Dermis blood vessel endothelial cell (primary cell): Measurements from ENCODE around the gene NR1H2. TPM values are rescaled to one million over a fixed set of nuclear protein-coding genes. Genes with fewer than 3 reads are reported as not detected.
A peak's percentile ranks its signal among the peaks of the same experiment; 100 is the strongest.
"Not testable (repeated sequence)": the region's sequence is repeated elsewhere in the genome, so short reads cannot be mapped to it uniquely, and the experiment has no call there.

Source experiments
- DNase-seq: peaks from one replicate; pipeline ENCODE4 v3.0.0; 2010
- total RNA-seq: library from RNA; depleted of rRNA; stranded (reverse); fragments of >200 nt; gene quantifications from 2 replicates; pipeline ENCODE4 v1.2.3, GENCODE V29; 2014

NR1H2 gene
- total RNA-seq, 1 donor from 2014 or later = 83.6 TPM

- DNase-seq = no peak
Observed at GRCh38 chr19:50378863-50379236, 2.6 kb downstream of the NR1H2 start.

DNA sequence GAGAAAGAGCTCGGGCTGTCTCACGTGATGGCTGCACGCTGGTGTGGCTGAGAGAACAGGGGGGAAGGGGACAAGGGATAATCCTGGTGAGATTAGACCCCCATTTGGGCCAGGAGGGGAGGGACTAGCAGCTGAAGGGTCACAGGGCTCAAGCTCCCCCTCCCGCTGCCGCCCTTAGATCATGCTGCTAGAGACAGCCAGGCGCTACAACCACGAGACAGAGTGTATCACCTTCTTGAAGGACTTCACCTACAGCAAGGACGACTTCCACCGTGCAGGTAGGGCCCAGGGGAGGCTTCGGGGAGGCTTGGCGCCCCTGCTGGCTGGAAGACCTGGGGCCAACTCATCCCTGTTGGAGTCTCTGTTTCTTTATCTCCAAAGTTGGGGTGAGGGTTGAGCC is 3.3 kb downstream of the NR1H2 start:
- DNase-seq = no peak

GRCh38 chr19:50380137-50380536 is 3.9 kb downstream of the NR1H2 start:
- no peak for DNase-seq

- no peak for DNase-seq
Observed at GRCh38 chr19:50380751-50381151, 4.5 kb downstream of the NR1H2 start.

DNA sequence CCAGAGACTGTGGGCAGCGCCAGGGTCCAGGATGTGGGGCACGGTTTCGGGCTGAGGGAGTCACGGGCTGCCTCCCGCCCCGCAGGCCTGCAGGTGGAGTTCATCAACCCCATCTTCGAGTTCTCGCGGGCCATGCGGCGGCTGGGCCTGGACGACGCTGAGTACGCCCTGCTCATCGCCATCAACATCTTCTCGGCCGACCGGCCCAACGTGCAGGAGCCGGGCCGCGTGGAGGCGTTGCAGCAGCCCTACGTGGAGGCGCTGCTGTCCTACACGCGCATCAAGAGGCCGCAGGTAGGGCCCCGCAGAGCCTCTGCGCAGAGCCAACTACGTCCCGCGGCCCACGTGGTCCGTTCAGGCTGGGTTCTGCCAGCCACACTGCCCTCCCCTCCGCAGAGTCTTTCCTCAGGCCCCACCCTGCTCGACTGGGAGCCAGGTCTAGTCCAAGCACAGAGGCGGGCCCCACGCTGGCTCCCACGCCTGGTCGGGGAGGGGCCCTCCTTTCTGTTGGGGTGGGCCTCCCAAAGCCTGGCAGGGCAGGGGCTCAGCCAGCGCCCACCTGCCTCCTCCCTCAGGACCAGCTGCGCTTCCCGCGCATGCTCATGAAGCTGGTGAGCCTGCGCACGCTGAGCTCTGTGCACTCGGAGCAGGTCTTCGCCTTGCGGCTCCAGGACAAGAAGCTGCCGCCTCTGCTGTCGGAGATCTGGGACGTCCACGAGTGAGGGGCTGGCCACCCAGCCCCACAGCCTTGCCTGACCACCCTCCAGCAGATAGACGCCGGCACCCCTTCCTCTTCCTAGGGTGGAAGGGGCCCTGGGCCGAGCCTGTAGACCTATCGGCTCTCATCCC is 5.8 kb downstream of the NR1H2 start:
- no peak for DNase-seq

- no peak for DNase-seq
Observed at GRCh38 chr19:50383001-50383851, 7.0 kb downstream of the NR1H2 start.

DNA sequence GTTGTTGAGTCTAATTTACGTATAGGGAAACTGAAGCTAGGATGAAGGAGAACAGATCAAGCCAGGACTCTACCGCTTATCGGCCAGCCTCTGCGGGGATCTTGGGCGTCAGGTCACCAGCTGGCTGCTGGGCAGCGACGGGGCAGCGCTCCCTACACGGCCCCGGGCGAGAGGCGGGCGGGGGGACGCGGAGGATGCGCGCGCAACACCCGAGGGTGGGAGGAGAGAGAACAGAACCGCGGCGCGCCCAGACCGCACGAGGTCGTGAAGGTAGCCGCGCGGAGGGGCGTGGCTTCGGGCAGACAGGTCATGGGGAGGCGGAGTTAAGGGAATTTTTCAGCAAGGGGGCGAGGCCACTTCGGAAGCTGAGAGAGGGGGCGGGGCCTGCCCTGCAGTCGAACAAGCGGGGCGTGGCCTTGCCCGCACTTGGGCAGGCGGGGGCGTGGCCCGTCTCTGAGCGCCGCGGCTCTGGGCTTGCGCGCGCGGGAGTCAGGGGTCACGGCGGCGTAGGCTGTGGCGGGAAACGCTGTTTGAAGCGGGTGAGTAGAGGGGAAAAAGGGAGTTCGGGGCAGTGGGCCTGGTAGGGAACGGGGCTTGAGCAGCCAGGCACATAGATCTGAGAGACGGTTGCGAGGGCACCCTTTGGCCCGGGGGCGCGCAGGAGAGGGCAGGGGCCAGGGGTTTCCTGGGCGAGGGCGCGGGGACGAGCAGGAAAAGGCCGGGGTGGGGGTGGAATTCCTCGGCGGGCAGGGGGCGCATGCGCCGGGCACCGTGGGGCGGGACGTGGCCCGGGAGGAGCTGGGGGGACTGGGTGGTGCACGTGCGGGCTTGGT is 7.8 kb downstream of the NR1H2 start, which contains the start of gene POLD1:
POLD1 (plus strand) TSS at position 496 of the 833 bp plus-strand sequence. CDS start 14,505 bp downstream, outside the sequence.
- DNase-seq = peak; percentile 99

DNA sequence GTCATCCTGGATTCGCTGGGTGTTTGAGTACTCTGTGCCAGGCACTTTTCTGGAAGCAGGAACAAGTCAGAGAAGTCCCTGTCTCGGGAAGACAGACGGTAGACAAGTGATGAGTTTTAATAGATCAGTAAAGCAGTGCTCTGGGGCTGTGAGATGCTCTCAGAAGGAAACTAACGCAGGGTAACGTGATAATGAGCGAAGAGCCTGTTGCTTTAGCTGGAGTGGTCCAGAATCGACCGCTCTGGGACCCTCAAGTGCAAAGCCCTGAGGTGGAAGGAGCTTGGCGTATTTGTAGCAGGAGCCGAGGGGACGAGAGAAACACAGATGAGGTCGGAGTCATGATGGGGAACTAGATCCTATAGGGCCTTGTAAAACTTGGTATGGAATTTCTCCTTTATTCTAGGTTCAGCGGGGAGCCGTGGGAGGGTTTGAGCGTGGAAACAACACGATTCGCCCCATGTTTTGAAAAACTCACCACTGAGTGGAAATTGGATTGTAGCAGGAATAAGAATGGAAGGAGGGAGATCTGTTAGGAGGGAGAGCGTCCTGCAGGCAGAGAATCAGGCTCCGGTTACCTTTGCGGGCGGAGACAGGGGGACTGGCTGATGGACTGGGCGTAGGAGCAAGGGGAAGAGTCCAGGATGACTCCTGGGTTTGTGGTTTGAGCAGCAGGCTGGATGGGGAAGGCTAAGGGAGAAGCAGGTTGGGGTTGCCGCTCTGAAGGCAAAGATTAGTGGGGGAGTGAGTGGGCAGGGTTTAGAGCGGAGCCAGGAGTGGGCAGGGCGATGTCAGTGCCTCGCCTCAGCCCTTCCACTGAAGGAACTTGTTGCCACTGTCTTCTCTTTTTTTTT is 8.7 kb downstream of the NR1H2 start:
- no peak for DNase-seq

DNA sequence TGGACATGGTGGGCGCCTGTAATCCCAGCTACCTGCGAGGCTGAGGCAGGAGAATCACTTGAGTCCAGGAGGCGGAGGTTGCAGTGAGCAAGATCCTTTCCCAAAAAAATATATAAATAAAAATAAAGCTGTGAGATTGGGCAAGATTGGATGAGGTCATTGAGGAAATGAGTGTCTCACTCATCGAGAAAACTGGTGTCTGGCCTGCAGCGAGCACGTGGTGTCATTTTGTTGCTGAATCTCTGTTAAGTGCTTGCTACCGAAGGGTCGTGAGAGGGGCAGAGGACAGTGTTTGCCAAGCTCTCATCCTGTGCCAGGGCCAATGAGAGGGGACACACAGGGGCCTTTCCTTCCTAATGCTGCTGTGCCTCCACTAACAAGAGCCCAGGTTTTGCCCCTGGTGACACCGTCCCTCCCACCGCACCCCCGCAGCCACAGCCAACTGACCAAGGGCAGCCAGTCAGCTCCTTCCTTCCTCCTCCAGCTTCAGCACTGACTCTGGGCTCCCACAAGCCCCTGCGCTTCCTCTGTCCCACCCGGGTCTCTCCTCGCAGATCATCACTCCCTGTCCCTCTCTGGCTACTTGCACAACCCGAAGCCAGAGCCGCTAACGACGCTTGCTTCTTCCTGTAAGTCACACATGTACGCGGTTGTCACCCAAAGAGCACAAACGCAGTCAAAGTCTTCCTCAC is 11.1 kb downstream of the NR1H2 start:
- peak; percentile 44 for DNase-seq

DNA sequence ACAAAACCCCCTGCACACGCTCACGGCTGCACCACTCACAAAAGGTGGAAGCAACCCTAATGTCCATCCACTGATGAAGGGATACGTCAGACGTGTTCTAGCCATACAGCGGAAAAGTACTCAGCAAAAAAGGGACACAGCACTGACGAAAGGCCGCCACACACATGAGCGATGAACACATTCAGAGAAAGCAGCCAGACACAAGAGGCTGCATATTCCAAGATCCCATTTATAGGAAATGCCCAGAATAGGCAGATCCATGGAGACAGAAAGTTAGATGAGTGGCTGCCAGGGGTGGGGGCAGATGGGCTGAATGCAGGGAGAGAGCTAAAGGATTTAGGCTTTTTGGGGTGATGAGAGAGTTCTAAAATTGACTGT is 11.6 kb downstream of the NR1H2 start:
- DNase-seq = no peak

GRCh38 chr19:50390295-50390694 is 14.0 kb downstream of the NR1H2 start:
- not testable (repeated sequence) for DNase-seq

- DNase-seq = not testable (repeated sequence)
Observed at GRCh38 chr19:50390952-50391351, 14.7 kb downstream of the NR1H2 start.

DNA sequence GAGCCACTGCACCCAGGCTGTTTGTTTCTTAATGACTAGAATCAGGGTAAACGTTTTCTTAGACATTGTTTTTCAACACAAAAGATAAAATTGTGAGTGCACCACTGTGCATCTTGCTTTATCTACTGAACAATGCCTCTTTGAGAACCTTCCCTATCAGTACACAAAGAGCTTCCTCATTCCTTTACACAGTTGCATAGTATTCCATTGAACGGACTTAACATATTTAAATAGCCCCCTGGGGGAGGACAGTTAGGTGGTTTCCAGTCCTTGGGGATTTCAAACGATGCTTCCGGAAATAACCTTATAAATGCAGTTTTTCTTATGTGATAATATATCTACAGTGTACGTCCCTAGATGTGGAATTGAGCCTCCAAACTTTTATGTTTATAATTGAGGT is 16.5 kb downstream of the NR1H2 start:
- no peak for DNase-seq

- DNase-seq = no peak
Observed at GRCh38 chr19:50393589-50393988, 17.3 kb downstream of the NR1H2 start.

GRCh38 chr19:50394017-50394416 is 17.8 kb downstream of the NR1H2 start:
- no peak for DNase-seq

DNA sequence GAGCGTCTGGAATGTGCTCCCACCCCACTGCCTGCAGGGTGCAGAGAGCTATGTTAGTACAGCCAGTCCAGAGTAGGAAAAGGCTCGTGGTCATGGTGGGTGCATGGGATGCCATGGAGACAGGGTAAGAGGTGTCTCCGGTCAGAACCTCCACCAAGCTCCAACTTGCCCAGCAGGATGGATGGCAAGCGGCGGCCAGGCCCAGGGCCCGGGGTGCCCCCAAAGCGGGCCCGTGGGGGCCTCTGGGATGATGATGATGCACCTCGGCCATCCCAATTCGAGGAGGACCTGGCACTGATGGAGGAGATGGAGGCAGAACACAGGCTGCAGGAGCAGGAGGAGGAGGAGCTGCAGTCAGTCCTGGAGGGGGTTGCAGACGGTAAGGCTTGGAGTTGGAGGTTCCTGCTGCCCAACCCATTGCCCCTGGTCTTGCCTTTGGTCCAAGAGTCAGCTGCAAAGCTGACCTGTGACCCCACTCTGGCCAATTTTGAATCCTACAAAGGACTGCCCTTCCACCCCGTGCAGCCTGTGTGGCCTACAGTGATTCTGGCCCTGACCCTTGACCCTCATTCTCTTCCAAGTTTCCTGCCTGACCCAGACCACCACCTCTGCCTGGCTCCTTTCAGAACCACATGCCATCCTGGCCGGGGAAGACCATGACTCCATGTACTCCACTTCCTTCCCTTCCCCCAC is 22.6 kb downstream of the NR1H2 start:
- no peak for DNase-seq

GRCh38 chr19:50399368-50399745 is 23.1 kb downstream of the NR1H2 start:
- no peak for DNase-seq

DNA sequence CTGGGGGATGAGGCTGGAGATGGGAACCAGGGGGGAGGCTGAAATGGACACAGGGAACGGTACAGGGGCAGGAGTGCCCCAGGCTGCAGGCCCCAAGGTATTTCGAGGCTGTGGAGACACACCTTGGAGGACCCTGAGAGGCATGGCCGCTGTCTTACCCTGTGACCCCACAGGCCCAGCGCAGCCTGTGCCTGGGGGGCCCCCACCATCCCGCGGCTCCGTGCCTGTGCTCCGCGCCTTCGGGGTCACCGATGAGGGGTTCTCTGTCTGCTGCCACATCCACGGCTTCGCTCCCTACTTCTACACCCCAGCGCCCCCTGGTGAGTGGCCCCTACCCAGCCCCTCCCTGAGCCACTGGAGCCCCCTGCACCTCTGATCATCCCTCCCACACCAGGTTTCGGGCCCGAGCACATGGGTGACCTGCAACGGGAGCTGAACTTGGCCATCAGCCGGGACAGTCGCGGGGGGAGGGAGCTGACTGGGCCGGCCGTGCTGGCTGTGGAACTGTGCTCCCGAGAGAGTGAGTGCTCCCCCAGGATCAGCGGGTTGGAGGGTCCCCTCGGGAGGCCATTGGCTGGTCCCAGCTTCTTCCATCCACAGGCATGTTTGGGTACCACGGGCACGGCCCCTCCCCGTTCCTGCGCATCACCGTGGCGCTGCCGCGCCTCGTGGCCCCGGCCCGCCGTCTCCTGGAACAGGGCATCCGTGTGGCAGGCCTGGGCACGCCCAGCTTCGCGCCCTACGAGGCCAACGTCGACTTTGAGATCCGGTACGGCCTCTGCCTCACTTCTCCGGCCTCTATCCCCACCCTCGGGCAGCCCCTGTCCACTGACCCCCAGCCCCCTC is 25.6 kb downstream of the NR1H2 start:
- no peak for DNase-seq

- DNase-seq = no peak
Observed at GRCh38 chr19:50402544-50403301, 26.5 kb downstream of the NR1H2 start.
